HL-60 (cell line): ENCODE results near the gene ZBTB7B.

Experiments used
- DNase-seq, 2 experiments: peaks; one replicate each; pipeline ENCODE4 v3.0.0-alpha.2; 2010 to 2020; ENCODE audit warnings: low read depth in 1 of 2, low spot score in 1 of 2
- H3K27ac ChIP-seq: fragments of 250-450 bp; sonication (Bioruptor Pico); replicated peaks from 2 replicates; pipeline ENCODE4 v1.5.1; 2020; ENCODE audit warnings: mild to moderate bottlenecking, moderate library complexity
- H3K27me3 ChIP-seq: fragments of 250-450 bp; sonication (Bioruptor Pico); 2 replicates; pipeline ENCODE4 v1.5.1; 2021; ENCODE audit warnings: mild to moderate bottlenecking, moderate library complexity; ENCODE audit not compliant: insufficient read depth, poor library complexity, severe bottlenecking
- H3K4me3 ChIP-seq: replicated peaks from 2 replicates; pipeline ENCODE4 v1.5.1; 2011; ENCODE audit warnings: mild to moderate bottlenecking, control low read depth, low read length; ENCODE audit not compliant: insufficient read depth
- GABPA ChIP-seq: IDR thresholded peaks from 2 replicates; pipeline ENCODE4 v1.6.1; 2012; ENCODE audit warnings: low read depth
- POLR2AphosphoS5 ChIP-seq: IDR thresholded peaks from 2 replicates; pipeline ENCODE4 v1.6.1; 2012; ENCODE audit warnings: low read depth
- REST ChIP-seq: IDR thresholded peaks from 2 replicates; pipeline ENCODE4 v1.6.1; 2012; ENCODE audit warnings: low read depth; ENCODE audit not compliant: insufficient replicate concordance
- SPI1 ChIP-seq: IDR thresholded peaks from 2 replicates; pipeline ENCODE4 v1.6.1; 2012; ENCODE audit warnings: low read depth, mild to moderate bottlenecking, borderline replicate concordance
- TF ChIP-seq, protein P1 (sequence below): IDR thresholded peaks from one replicate; pipeline ENCODE4 v1.5.1; 2011; ENCODE audit warnings: low read length, control low read depth, inconsistent platforms; ENCODE audit not compliant: insufficient read depth

Gene ZBTB7B

GRCh38 chr1:155026588-155026987 is 24.0 kb downstream of the ZBTB7B start:
- DNase-seq: no peak
- Histone ChIP-seq H3K27ac (no peak overlapping the region), H3K27me3 (no peaks in the 10 kb centered on the region), H3K4me3 (no peak overlapping the region)
- TF ChIP-seq, protein P1, sequence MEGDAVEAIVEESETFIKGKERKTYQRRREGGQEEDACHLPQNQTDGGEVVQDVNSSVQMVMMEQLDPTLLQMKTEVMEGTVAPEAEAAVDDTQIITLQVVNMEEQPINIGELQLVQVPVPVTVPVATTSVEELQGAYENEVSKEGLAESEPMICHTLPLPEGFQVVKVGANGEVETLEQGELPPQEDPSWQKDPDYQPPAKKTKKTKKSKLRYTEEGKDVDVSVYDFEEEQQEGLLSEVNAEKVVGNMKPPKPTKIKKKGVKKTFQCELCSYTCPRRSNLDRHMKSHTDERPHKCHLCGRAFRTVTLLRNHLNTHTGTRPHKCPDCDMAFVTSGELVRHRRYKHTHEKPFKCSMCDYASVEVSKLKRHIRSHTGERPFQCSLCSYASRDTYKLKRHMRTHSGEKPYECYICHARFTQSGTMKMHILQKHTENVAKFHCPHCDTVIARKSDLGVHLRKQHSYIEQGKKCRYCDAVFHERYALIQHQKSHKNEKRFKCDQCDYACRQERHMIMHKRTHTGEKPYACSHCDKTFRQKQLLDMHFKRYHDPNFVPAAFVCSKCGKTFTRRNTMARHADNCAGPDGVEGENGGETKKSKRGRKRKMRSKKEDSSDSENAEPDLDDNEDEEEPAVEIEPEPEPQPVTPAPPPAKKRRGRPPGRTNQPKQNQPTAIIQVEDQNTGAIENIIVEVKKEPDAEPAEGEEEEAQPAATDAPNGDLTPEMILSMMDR: no peak
- TF ChIP-seq GABPA: no peak
- no peak for TF ChIP-seq REST
- TF ChIP-seq POLR2AphosphoS5: no peak
- no peak for TF ChIP-seq SPI1

DNA sequence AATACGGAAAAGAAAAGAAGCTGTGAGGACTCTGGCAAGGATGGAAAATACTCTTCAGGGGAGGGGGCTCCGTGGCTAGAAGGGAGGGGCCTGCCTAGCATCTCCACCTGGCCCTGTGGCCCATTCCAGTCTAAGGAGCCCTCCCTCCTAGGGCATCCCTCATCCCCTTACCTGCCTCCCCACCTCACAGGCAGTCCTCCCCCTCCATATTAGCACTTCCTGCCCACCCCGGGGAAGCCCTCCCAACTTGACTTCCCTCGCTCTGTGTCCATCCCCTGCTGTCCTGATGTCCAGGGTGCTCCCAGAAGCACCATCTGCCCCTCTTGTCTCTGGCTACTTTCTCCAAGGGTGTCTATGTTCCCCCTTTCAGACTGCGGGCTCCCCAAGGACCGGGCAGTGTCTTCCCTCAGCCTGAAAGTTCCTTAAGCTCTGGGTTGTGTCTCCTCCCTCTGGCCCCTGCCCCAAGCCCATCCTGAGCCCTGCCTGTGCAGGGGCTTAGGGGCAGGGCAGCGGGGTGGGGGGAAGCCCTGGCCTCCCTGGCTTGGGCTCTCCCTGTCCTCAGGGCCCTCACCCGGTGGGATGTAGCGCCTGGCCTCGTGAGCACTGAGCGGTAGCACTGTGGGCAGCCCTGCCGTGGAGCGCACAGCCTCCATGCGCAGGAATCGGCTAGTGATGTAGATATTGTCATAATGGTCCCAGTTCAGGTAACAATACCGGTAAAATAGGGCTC is 27.1 kb downstream of the ZBTB7B start:
- Histone ChIP-seq H3K27ac (no peak overlapping the region), H3K4me3 (no peak overlapping the region), H3K27me3 (no peaks in the 10 kb centered on the region)
- TF ChIP-seq SPI1: no peak
- TF ChIP-seq GABPA: no peak
- no peak for TF ChIP-seq POLR2AphosphoS5
- TF ChIP-seq REST: no peak
- TF ChIP-seq, protein P1: no peak
- DNase-seq: no peak

GRCh38 chr1:155030243-155030795 is 27.7 kb downstream of the ZBTB7B start:
- TF ChIP-seq GABPA: no peak
- no peak for TF ChIP-seq SPI1
- no peak for TF ChIP-seq POLR2AphosphoS5
- DNase-seq: no peak

DNA sequence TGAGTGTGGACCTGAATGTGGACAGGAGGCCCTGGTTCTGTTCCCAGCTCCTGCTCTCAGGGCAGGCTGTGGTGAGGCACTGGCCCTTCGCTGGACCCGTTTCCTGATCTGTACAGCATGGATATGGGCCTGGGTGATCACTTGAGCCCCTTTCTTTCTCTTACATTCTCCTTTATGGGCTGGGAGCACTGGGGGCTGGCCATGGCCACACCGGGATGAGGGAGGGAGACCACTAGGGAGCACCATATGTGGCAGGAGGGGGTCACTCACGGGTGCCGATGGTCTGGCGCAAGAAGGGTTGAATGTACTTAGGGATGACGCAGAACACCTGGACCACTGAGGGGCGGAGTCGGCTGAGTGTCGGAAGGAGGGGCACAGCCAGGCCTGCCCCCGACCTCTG is 28.3 kb downstream of the ZBTB7B start:
- TF ChIP-seq GABPA (no peak), SPI1 (no peak), REST (no peak), POLR2AphosphoS5 (no peak)

More at GRCh38 chr1:155030243-155030795, 27.7 kb downstream of the ZBTB7B start:
- Histone ChIP-seq H3K27me3 (no peaks in the 10 kb centered on the region), H3K27ac (no peak overlapping the region), H3K4me3 (no peak overlapping the region)

More for the DNA sequence above, 28.3 kb downstream of the ZBTB7B start:
- no peak overlapping the region for H3K27ac ChIP-seq
- no peak for DNase-seq
- no peak overlapping the region for H3K4me3 ChIP-seq
- no peaks in the 10 kb centered on the region for H3K27me3 ChIP-seq
